ENCODE results near the gene TRAF3IP1.

The TRAF3IP1 gene

GRCh38 chr2:238406998-238407285, 86.6 kb downstream of the TRAF3IP1 start:
- Mint-ChIP-seq H3K9me3 (no peaks in the 10 kb centered on the region), H3K4me1 (ENCODE audit: low read depth) (peaks cover 6% of the 10 kb centered on the region), H3K27me3 (no peaks in the 10 kb centered on the region), H3K27ac (no peak overlapping the region), H3K36me3 (ENCODE audit: low read depth) (no peaks in the 10 kb centered on the region), H3K4me3 (no peak overlapping the region)
- DNase-seq = no peak

GRCh38 chr2:238407566-238407965, 87.2 kb downstream of the TRAF3IP1 start:
- DNase-seq = no peak
- Mint-ChIP-seq H3K27ac (no peak overlapping the region), H3K9me3 (no peaks in the 10 kb centered on the region), H3K36me3 (ENCODE audit: low read depth) (no peaks in the 10 kb centered on the region), H3K4me3 (no peak overlapping the region), H3K27me3 (no peaks in the 10 kb centered on the region), H3K4me1 (ENCODE audit: low read depth) (peaks cover 6% of the 10 kb centered on the region)

- no peak overlapping the region for H3K4me3 Mint-ChIP-seq
- H3K4me1 Mint-ChIP-seq (ENCODE audit: low read depth) = peaks cover 6% of the 10 kb centered on the region
- no peaks in the 10 kb centered on the region for H3K27me3 Mint-ChIP-seq
- no peak overlapping the region for H3K27ac Mint-ChIP-seq
- DNase-seq = no peak
- H3K9me3 Mint-ChIP-seq = no peaks in the 10 kb centered on the region
- no peaks in the 10 kb centered on the region for H3K36me3 Mint-ChIP-seq (ENCODE audit: low read depth)
Observed at GRCh38 chr2:238408615-238409340, 88.5 kb downstream of the TRAF3IP1 start.

GRCh38 chr2:238409341-238410199, 89.3 kb downstream of the TRAF3IP1 start:
- Mint-ChIP-seq H3K4me1 (ENCODE audit: low read depth) (peaks cover 8% of the 10 kb centered on the region), H3K4me3 (no peak overlapping the region), H3K9me3 (no peaks in the 10 kb centered on the region), H3K27me3 (no peaks in the 10 kb centered on the region), H3K27ac (no peak overlapping the region), H3K36me3 (ENCODE audit: low read depth) (no peaks in the 10 kb centered on the region)
- no peak for DNase-seq

- no peak for DNase-seq
- H3K36me3 Mint-ChIP-seq (ENCODE audit: low read depth) = peaks cover 1% of the 10 kb centered on the region
- H3K9me3 Mint-ChIP-seq = peaks cover 7% of the 10 kb centered on the region
- no peak overlapping the region for H3K4me3 Mint-ChIP-seq
- H3K27me3 Mint-ChIP-seq = no peaks in the 10 kb centered on the region
- peaks cover 9% of the 10 kb centered on the region for H3K4me1 Mint-ChIP-seq (ENCODE audit: low read depth)
- H3K27ac Mint-ChIP-seq = no peak overlapping the region
Observed at GRCh38 chr2:238412067-238412767, 91.9 kb downstream of the TRAF3IP1 start.

GRCh38 chr2:238413368-238413767, 93.0 kb downstream of the TRAF3IP1 start:
- Mint-ChIP-seq H3K4me1 (ENCODE audit: low read depth) (peaks cover 10% of the 10 kb centered on the region), H3K9me3 (peaks cover 7% of the 10 kb centered on the region), H3K36me3 (ENCODE audit: low read depth) (peaks cover 1% of the 10 kb centered on the region), H3K27ac (no peak overlapping the region), H3K4me3 (no peak overlapping the region), H3K27me3 (no peaks in the 10 kb centered on the region)
- no peak for DNase-seq

- Mint-ChIP-seq H3K9me3 (peaks cover 7% of the 10 kb centered on the region), H3K27ac (no peak overlapping the region), H3K4me3 (no peak overlapping the region), H3K4me1 (ENCODE audit: low read depth) (peaks cover 11% of the 10 kb centered on the region), H3K27me3 (no peaks in the 10 kb centered on the region), H3K36me3 (ENCODE audit: low read depth) (peaks cover 1% of the 10 kb centered on the region)
- no peak for DNase-seq
Observed at GRCh38 chr2:238415036-238415764, 94.9 kb downstream of the TRAF3IP1 start.

GRCh38 chr2:238415893-238416292, 95.6 kb downstream of the TRAF3IP1 start:
- Mint-ChIP-seq H3K27me3 (no peaks in the 10 kb centered on the region), H3K4me3 (no peak overlapping the region), H3K36me3 (ENCODE audit: low read depth) (peaks cover 1% of the 10 kb centered on the region), H3K4me1 (ENCODE audit: low read depth) (peaks cover 11% of the 10 kb centered on the region), H3K9me3 (peaks cover 7% of the 10 kb centered on the region), H3K27ac (no peak overlapping the region)
- DNase-seq = no peak

GRCh38 chr2:238418196-238418998, 98.1 kb downstream of the TRAF3IP1 start:
- Mint-ChIP-seq H3K27ac (no peak overlapping the region), H3K36me3 (ENCODE audit: low read depth) (peaks cover 1% of the 10 kb centered on the region), H3K4me3 (no peak overlapping the region), H3K27me3 (no peaks in the 10 kb centered on the region), H3K4me1 (ENCODE audit: low read depth) (peaks cover 11% of the 10 kb centered on the region), H3K9me3 (peaks cover 7% of the 10 kb centered on the region)
- DNase-seq = no peak

- Mint-ChIP-seq H3K4me1 (ENCODE audit: low read depth) (peaks cover 11% of the 10 kb centered on the region), H3K9me3 (peaks cover 7% of the 10 kb centered on the region), H3K27ac (no peak overlapping the region), H3K4me3 (no peak overlapping the region), H3K27me3 (no peaks in the 10 kb centered on the region), H3K36me3 (ENCODE audit: low read depth) (peaks cover 1% of the 10 kb centered on the region)
- no peak for DNase-seq
Observed at GRCh38 chr2:238418999-238419546, 98.8 kb downstream of the TRAF3IP1 start.

GRCh38 chr2:238420442-238420841, 100.1 kb downstream of the TRAF3IP1 start:
- Mint-ChIP-seq H3K4me1 (ENCODE audit: low read depth) (peaks cover 6% of the 10 kb centered on the region), H3K27me3 (no peaks in the 10 kb centered on the region), H3K4me3 (no peak overlapping the region), H3K27ac (no peak overlapping the region), H3K9me3 (peaks cover 7% of the 10 kb centered on the region), H3K36me3 (ENCODE audit: low read depth) (peaks cover under 1% of the 10 kb centered on the region)
- DNase-seq = no peak

- Mint-ChIP-seq H3K4me1 (ENCODE audit: low read depth) (peaks cover 9% of the 10 kb centered on the region), H3K27me3 (no peaks in the 10 kb centered on the region), H3K36me3 (ENCODE audit: low read depth) (no peaks in the 10 kb centered on the region), H3K9me3 (peaks cover 3% of the 10 kb centered on the region), H3K4me3 (no peak overlapping the region), H3K27ac (no peak overlapping the region)
- DNase-seq = no peak
Observed at GRCh38 chr2:238420878-238421694, 100.8 kb downstream of the TRAF3IP1 start.

- Mint-ChIP-seq H3K36me3 (ENCODE audit: low read depth) (no peaks in the 10 kb centered on the region), H3K27me3 (no peaks in the 10 kb centered on the region), H3K4me1 (ENCODE audit: low read depth) (peaks cover 12% of the 10 kb centered on the region), H3K27ac (no peak overlapping the region), H3K9me3 (no peaks in the 10 kb centered on the region), H3K4me3 (no peak overlapping the region)
- DNase-seq = no peak
Observed at GRCh38 chr2:238421695-238422035, 101.3 kb downstream of the TRAF3IP1 start.
